PC-3 (cell line): ENCODE measurements around the gene SLC2A3.

Experiments
- CTCF ChIP-seq: fragments of 300-600 bp; sonication (generic); conservative IDR thresholded peaks from 2 replicates; pipeline ENCODE4 v1.5.1; 2017; ENCODE audit warnings: antibody characterized with exemption, low read depth, mild to moderate bottlenecking, low read length
- EZH2 ChIP-seq: fragments of 300-600 bp; sonication (generic); IDR thresholded peaks from one replicate; pipeline ENCODE4 v1.6.1; 2017; ENCODE audit warnings: antibody characterized with exemption, mild to moderate bottlenecking, low read length; ENCODE audit not compliant: unreplicated experiment
- EZH2phosphoT487 ChIP-seq: fragments of 300-600 bp; sonication (generic); IDR thresholded peaks from 2 replicates; pipeline ENCODE4 v1.6.1; 2018; ENCODE audit warnings: mild to moderate bottlenecking, antibody characterized with exemption, low read length, borderline replicate concordance

- no peak for TF ChIP-seq EZH2phosphoT487
- TF ChIP-seq CTCF: no peak
- no peak for TF ChIP-seq EZH2
Observed at GRCh38 chr12:7970475-7971252, 34.7 kb upstream of the SLC2A3 start.
